Cardiac muscle cell (in vitro differentiated cells and primary cell): Measurements from ENCODE around the gene PRKCA. TPM values are rescaled to one million over a fixed set of nuclear protein-coding genes. Genes with fewer than 3 reads are reported as not detected.

ENCODE experiments used
- DNase-seq, 2 donors: peaks; one replicate each; pipeline versions ENCODE4 v3.0.0 to v3.0.0-alpha.2; 2010 to 2017; ENCODE audit warnings: low read depth in 1 of 2, low spot score in 1 of 2
- H3K27ac ChIP-seq: fragments of 200-600 bp; sonication (generic); 2 replicates; pipeline ENCODE4 v1.5.1; 2016
- H3K27me3 ChIP-seq: fragments of 200-600 bp; sonication (generic); 2 replicates; pipeline ENCODE4 v1.6.0; 2016; ENCODE audit warnings: control low read depth
- H3K36me3 ChIP-seq: fragments of 200-600 bp; sonication (generic); 2 replicates; pipeline ENCODE4 v1.5.1; 2016; ENCODE audit warnings: control low read depth
- H3K4me1 ChIP-seq: fragments of 200-600 bp; sonication (generic); 2 replicates; pipeline ENCODE4 v1.8.1; 2017; ENCODE audit warnings: low read depth, mild to moderate bottlenecking, mixed run types
- H3K4me3 ChIP-seq: fragments of 200-600 bp; sonication (generic); 2 replicates; pipeline ENCODE4 v1.5.1; 2016; ENCODE audit warnings: mild to moderate bottlenecking
- H3K9me3 ChIP-seq: fragments of 200-600 bp; sonication (generic); 2 replicates; pipeline ENCODE4 v1.5.1; 2017; ENCODE audit warnings: low read depth, mild to moderate bottlenecking, control low read depth
- polyA plus RNA-seq: library from polyadenylated mRNA; unstranded; fragments of >200 nt; fragmentation: Nextera tagmentation; extraction: Ambion mirVana; gene quantifications from 2 replicates; pipeline ENCODE4 v1.2.1, GENCODE V29; 2016
- total RNA-seq: library from RNA; depleted of rRNA; stranded (reverse); fragments of >200 nt; gene quantifications from 2 replicates; pipeline ENCODE4 v1.2.3, GENCODE V29; 2016
- TF ChIP-seq, protein P1 (sequence below): IDR thresholded peaks from 2 replicates; pipeline ENCODE4 v1.5.1; 2012; ENCODE audit warnings: low read depth, mild to moderate bottlenecking, low read length

The PRKCA gene
- total and polyA plus RNA-seq, 2 experiments from 2014 or later, result 3.1 to 10.3 TPM

DNA sequence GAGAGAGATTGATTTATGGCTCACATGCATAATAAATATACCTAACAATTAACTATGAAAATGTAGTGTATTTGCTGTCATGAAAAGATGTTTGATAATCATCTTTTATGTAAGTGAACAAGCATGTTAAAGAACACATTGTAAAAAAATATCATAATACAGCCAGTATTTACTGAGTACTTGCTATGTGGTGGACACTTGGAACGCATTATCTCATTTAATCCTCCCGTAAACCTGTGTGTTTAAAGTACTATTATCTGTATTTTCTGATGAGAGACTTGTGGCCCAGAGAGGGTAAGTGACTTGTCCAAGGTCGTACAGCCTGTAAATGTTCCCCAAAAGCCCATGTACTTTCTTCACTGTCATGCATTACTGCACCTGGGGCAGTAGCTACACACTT, 70.7 kb downstream of the PRKCA start:
- H3K4me1 ChIP-seq, result peaks cover 7% of the 10 kb centered on the region
- H3K27me3 ChIP-seq, result peaks cover 5% of the 10 kb centered on the region
- H3K36me3 ChIP-seq, result no peaks in the 10 kb centered on the region
- no peaks in the 10 kb centered on the region for H3K9me3 ChIP-seq
- no peak for DNase-seq
- TF ChIP-seq, protein P1, sequence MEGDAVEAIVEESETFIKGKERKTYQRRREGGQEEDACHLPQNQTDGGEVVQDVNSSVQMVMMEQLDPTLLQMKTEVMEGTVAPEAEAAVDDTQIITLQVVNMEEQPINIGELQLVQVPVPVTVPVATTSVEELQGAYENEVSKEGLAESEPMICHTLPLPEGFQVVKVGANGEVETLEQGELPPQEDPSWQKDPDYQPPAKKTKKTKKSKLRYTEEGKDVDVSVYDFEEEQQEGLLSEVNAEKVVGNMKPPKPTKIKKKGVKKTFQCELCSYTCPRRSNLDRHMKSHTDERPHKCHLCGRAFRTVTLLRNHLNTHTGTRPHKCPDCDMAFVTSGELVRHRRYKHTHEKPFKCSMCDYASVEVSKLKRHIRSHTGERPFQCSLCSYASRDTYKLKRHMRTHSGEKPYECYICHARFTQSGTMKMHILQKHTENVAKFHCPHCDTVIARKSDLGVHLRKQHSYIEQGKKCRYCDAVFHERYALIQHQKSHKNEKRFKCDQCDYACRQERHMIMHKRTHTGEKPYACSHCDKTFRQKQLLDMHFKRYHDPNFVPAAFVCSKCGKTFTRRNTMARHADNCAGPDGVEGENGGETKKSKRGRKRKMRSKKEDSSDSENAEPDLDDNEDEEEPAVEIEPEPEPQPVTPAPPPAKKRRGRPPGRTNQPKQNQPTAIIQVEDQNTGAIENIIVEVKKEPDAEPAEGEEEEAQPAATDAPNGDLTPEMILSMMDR, result no peak
- no peak overlapping the region for H3K27ac ChIP-seq
- H3K4me3 ChIP-seq, result no peak overlapping the region

DNA sequence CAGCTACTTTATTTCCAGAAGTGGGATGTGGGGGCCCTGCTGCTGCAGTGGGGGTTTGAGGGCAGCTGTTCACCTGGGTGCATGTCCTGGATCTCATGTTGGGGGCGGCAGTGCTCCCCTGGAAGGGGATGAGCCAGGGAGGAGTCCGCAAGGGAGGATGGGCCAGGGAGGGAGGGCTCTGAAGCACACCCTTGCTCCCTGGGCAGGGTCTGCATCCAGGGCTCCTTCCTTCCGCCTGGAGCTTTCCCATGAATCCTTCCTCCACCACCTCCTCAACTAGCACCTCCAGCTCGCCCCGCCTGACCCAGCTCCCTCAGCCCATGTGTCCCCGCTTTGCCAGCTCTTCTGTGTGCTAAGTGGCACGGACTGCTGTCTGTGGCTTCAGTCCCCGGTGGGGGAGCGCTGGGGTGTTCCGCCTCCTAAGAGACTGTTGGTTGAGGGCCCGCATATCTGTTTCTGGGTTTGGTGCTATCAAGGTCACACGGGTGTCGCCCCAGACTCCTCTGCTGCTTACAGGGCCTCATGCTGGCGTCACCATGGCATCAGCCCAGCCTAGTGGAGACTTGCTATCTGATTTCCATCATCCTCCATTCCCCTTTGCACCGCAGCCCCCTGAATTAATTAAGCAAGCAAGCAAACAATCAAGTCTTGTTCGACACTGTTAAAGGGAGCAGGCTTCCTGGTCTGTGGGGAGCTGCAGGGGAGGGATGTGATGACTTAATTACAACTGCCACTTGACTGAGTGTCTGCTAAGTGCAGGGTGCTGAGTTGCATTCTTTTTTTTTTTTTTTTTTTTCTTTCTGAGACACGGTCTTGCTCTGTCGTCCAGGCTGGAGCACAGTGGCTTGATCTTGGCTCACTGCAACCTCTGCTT, 71.8 kb downstream of the PRKCA start:
- no peak overlapping the region for H3K4me3 ChIP-seq
- no peak overlapping the region for H3K27ac ChIP-seq
- H3K9me3 ChIP-seq, result no peaks in the 10 kb centered on the region
- peak; percentile 46 to 69 for DNase-seq
- peaks cover 5% of the 10 kb centered on the region for H3K27me3 ChIP-seq
- H3K36me3 ChIP-seq, result no peaks in the 10 kb centered on the region
- H3K4me1 ChIP-seq, result peaks cover 7% of the 10 kb centered on the region
- TF ChIP-seq, protein P1, result no peak

DNA sequence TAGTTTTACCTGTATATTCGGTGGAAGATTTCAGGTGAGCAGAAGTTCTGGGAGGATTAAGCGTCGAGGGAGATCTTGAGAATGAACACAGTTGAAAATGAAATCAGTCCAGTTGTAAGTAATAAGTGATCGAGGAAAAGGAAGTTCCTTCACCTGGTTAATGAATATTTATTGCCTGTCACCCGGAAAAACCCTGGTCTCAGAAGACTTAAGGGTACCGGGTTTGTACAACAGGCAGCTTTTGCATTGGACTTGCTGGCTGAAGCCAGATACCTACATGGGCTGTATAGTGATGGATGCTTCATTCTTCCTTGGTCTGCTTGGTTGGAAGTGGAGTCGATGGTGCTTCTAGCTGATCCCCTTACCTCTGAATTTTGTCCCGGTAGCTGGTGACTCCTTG, 72.7 kb downstream of the PRKCA start:
- no peak overlapping the region for H3K4me3 ChIP-seq
- DNase-seq, result no peak
- TF ChIP-seq, protein P1, result no peak
- H3K9me3 ChIP-seq, result no peaks in the 10 kb centered on the region
- H3K27ac ChIP-seq, result no peak overlapping the region
- H3K27me3 ChIP-seq, result peaks cover 5% of the 10 kb centered on the region
- no peaks in the 10 kb centered on the region for H3K36me3 ChIP-seq
- H3K4me1 ChIP-seq, result peaks cover 7% of the 10 kb centered on the region

DNA sequence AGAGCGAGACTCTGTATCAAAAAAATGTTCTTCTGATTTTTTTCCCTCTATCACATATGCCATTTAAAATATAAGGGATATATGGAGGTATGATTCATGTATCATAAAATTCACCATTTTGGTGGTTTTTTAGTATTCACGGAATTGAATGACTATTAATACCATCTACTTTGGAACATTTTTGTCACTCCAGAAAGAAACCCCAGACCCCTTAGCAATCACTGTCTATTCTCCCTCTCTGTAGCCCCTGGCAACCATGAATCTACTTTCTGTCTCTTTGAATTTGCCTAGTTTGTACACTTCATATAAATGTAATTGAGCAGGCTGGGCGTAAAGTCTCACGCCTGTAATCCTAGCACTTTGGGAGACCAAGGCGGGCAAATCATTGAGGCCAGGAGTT, 75.9 kb downstream of the PRKCA start:
- TF ChIP-seq, protein P1, result no peak
- Histone ChIP-seq H3K27ac (no peak overlapping the region), H3K36me3 (no peaks in the 10 kb centered on the region), H3K27me3 (no peaks in the 10 kb centered on the region), H3K9me3 (no peaks in the 10 kb centered on the region), H3K4me1 (peaks cover 7% of the 10 kb centered on the region), H3K4me3 (no peak overlapping the region)
- no peak for DNase-seq

- no peaks in the 10 kb centered on the region for H3K4me1 ChIP-seq
- peak in 1 of 2 donors; percentile 45 for DNase-seq
- no peak overlapping the region for H3K27ac ChIP-seq
- H3K36me3 ChIP-seq, result no peaks in the 10 kb centered on the region
- H3K9me3 ChIP-seq, result no peaks in the 10 kb centered on the region
- H3K27me3 ChIP-seq, result no peaks in the 10 kb centered on the region
- TF ChIP-seq, protein P1, result no peak
- H3K4me3 ChIP-seq, result no peak overlapping the region
Measured at GRCh38 chr17:66379544-66379943, 77.1 kb downstream of the PRKCA start.
